NCI-H345 treated with DMSO at 0.1 percent for 48 hours (cell line): ENCODE measurements around the gene RSAD2.
A peak's percentile ranks its signal among the peaks of the same experiment; 100 is the strongest.
"Not testable (repeated sequence)": the region's sequence is repeated elsewhere in the genome, so short reads cannot be mapped to it uniquely, and the experiment has no call there.

Experiments
- DNase-seq: peaks from one replicate; lab custom pipeline; 2025; ENCODE audit not compliant: unreplicated experiment; lab: John Stamatoyannopoulos, UW

Gene RSAD2

GRCh38 chr2:6877402-6878304 is at the start of gene RSAD2:
Gene RSAD2, plus strand, starts transcription at chr2:6877777. Its CDS starts 24 bp downstream, at chr2:6877801.
- DNase-seq: peak; percentile 64

- peak; percentile 32 for DNase-seq
Observed at GRCh38 chr2:6828299-6828584, 49.3 kb upstream of the RSAD2 start.

GRCh38 chr2:6831229-6831628 is 46.3 kb upstream of the RSAD2 start:
- no peak for DNase-seq

GRCh38 chr2:6832596-6833299 is 44.8 kb upstream of the RSAD2 start:
- DNase-seq: no peak

GRCh38 chr2:6833300-6833604 is 44.3 kb upstream of the RSAD2 start:
- DNase-seq: no peak

- DNase-seq: no peak
Observed at GRCh38 chr2:6834163-6834562, 43.4 kb upstream of the RSAD2 start.

GRCh38 chr2:6835467-6835866 is 42.1 kb upstream of the RSAD2 start:
- no peak for DNase-seq

- no peak for DNase-seq
Observed at GRCh38 chr2:6838673-6839319, 38.8 kb upstream of the RSAD2 start.

GRCh38 chr2:6841537-6842287 is 35.9 kb upstream of the RSAD2 start:
- DNase-seq: no peak

- no peak for DNase-seq
Observed at GRCh38 chr2:6845312-6845711, 32.3 kb upstream of the RSAD2 start.

- no peak for DNase-seq
Observed at GRCh38 chr2:6845903-6846302, 31.7 kb upstream of the RSAD2 start.

GRCh38 chr2:6846540-6846939 is 31.0 kb upstream of the RSAD2 start:
- DNase-seq: no peak

- no peak for DNase-seq
Observed at GRCh38 chr2:6846967-6847681, 30.5 kb upstream of the RSAD2 start.

GRCh38 chr2:6852195-6852594 is 25.4 kb upstream of the RSAD2 start:
- DNase-seq: no peak

- no peak for DNase-seq
Observed at GRCh38 chr2:6854416-6854815, 23.2 kb upstream of the RSAD2 start.

- DNase-seq: no peak
Observed at GRCh38 chr2:6855860-6856547, 21.6 kb upstream of the RSAD2 start.

- DNase-seq: no peak
Observed at GRCh38 chr2:6856548-6856920, 21.0 kb upstream of the RSAD2 start.

- DNase-seq: not testable (repeated sequence)
Observed at GRCh38 chr2:6858466-6859027, 19.0 kb upstream of the RSAD2 start.

- no peak for DNase-seq
Observed at GRCh38 chr2:6860296-6860695, 17.3 kb upstream of the RSAD2 start.

- no peak for DNase-seq
Observed at GRCh38 chr2:6863792-6864191, 13.8 kb upstream of the RSAD2 start.
